Hematopoietic multipotent progenitor cell (in vitro differentiated cells): ENCODE results near the gene PVRIG. TPM values are rescaled to one million over a fixed set of nuclear protein-coding genes. Genes with fewer than 3 reads are reported as not detected.
"Not testable (repeated sequence)": the region's sequence is repeated elsewhere in the genome, so short reads cannot be mapped to it uniquely, and the experiment has no call there.

Source experiments
- DNase-seq, 3 donors: peaks; one replicate each; pipeline ENCODE4 v3.0.0-alpha.2; 2011 to 2015; ENCODE audit warnings: low read depth in 2 of 3, low spot score in 2 of 3
- total RNA-seq: library from RNA; depleted of rRNA; stranded (reverse); fragments of >200 nt; gene quantifications from one replicate; pipeline ENCODE4 v1.2.3, GENCODE V29; 2012

Gene PVRIG
- total RNA-seq, 1 donor: 0.54 TPM

DNA sequence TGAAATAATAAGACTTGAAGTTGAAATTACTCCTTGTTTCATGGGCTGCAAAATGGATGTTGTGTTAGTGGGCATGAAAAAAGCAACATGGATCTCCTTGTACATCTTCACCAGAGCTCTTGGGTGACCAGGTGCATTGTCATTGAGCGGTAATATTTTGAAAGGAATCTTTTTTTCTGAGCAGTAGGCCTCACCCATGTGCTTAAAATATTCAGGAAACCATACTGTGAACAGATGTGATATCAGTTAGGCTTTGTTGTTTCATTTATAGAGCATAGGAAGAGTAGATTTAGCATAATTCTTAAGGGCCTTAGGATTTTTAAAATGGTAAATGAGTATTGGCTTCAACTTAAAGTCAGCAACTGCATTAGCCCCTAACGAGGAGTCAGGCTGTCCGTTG is 26.8 kb upstream of the PVRIG start:
- DNase-seq: no peak

GRCh38 chr7:100195222-100195621 is 24.5 kb upstream of the PVRIG start:
- DNase-seq: no peak

DNA sequence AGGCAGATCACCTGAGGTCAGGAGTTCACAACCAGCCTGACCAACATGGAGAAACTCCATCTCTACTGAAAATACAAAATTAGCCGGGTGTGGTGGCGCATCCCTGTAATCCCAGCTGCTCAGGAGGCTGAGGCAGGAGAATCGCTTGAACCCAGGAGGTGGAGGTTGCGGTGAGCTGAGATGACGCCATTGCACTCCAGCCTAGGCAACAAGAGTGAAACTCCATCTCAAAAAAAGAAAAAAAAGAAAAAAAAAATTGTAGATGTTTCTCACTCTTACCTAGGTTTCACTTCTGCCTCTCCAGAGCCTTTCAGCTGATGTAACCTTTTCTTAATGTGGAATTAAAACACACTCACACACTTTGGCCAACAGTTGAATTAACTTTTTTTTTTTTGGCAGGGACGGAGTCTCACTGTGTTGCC is 23.8 kb upstream of the PVRIG start:
- DNase-seq: not testable (repeated sequence)

DNA sequence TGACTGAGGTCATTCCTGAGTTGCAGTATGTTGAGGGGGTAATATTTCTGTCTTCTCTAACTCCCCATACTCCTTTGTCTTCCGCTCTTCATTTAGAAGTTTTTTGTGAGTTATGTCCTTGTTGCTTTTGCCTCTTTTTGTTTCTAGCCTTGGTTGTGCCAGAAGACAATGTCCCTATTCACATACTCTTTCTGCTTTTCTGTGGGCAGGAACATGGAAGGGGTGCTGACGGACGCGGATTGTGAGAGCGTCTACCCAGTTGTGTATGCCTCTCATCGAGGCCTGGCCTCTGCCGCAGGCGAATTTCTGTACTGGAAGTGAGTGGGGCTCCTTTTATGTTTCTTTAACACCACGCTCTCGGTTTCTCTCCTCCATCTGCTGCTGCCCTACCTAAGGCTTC is 21.5 kb upstream of the PVRIG start:
- DNase-seq: no peak

- DNase-seq: no peak
Measured at GRCh38 chr7:100200693-100201092, 19.1 kb upstream of the PVRIG start.

DNA sequence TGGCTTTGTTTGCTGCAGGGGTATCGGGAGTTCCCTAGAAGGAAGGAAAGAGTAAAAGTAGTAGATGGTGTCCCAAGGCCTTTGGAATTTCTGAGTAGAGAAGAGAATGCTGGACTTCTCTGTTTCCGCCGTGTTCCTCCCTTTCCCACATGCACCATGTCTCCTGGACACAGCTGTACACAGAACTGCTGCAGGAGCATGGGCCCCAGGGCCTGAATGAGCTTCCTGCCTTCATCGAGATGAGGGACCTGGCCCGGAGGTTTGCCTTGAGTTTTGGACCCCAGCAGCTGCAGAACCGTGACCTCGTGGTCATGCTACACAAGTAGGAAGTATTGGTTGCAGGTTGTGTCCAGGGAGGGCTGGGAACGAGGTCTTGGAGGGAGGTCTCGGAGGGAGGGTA is 15.3 kb upstream of the PVRIG start:
- no peak for DNase-seq

GRCh38 chr7:100208911-100209408 is 10.8 kb upstream of the PVRIG start:
- DNase-seq: no peak

DNA sequence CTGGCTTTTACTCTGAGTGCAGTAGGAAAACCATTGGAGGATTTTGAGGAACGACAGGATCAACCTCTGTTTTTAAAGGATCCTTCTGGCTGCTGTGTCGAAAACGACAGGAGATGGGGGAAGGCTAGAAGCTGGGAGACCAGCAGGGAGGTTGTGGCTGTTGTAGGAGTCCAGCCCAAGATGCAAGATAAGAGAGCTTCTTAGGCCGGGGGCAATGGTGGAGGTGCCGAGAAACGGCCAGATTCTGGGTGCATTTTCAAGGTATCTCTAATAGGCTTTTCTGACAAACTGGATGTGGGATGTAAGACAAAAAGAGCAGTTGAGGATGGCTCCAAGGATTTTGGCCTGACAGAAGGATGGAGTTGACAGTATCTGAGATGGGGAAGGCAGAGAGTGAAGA is 10.3 kb upstream of the PVRIG start:
- no peak for DNase-seq

GRCh38 chr7:100210805-100211204 is 8.9 kb upstream of the PVRIG start:
- no peak for DNase-seq

DNA sequence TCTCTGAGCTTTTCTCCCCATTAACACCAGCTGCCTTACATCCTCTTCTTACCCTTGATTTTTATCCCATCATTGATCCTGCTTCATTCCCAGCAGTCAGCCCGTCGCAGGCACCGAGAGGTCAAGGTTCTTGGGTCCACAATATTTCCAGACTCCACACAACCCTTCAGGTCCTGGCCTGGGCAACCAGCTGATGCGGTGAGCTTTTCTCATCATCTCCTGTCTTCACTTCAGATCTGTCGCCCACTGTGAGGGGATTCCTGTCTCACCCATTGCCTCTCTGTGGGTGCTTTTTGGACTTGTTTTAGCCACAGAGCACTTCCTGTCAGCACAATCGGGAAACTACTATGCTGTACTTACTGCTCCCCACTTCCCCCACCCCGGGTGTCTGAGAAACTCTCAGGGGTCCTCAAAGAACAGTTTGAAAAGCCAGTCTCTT is 8.4 kb upstream of the PVRIG start:
- DNase-seq: no peak

- DNase-seq: no peak
Measured at GRCh38 chr7:100212631-100213286, 7.0 kb upstream of the PVRIG start.

DNA sequence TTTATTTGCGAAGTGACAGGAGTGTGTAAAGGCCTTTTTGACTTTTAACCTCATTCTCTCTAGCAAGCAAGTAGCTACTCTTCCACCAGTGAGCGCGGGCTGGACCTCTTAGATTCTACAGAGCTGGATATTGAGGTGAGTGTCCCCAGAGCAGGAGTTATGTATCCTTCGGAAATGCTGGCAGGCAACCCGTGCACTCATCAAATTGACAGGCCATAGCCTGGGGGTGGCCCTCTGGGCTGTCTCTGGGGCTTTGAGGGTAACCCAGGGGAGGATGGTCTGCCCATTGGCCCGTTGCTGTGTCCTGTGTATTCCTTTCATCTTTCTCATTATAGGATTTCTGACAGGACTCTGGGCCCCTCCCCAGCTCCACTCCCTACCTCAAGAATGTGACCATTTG is 6.1 kb upstream of the PVRIG start:
- DNase-seq: no peak

DNA sequence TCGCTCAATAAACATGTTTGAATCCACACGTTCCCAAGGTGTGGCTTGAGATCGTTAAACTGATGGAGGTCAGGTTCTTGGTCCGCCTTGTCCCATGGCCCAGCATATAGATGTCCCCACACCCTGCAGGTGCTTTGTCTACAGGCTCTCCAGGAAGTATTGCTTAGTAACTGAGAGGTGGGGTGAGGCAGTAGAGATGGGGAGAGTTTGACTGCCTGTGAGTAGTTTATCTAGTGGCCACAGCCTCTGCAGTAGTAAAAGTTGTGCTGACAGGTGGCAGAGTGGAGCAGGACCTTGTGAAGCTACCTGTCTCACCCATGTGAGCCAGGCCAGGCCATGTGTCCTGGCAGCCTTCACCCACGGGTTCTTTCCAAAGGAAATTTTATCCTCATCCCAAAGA is 5.4 kb upstream of the PVRIG start:
- not testable (repeated sequence) for DNase-seq

DNA sequence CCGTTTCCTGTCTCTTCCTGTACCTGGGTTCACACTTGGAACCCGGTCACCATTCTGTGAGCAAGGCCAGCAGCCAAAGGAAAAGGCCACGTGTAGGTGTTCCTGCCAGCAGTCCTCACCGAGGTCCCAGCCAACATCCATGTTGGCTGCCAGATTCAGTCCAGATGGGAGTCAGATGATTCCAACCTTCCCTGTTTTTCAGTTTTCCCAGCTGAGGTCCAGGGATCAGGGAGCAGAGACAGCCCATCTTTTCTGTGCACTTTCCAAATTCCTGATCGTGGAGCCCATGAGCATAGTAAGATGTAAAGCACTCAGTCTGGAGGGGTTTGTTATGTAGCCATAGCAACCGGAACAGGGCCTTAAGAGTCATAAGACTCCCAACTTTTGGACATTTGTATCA is 3.9 kb upstream of the PVRIG start:
- DNase-seq: no peak

DNA sequence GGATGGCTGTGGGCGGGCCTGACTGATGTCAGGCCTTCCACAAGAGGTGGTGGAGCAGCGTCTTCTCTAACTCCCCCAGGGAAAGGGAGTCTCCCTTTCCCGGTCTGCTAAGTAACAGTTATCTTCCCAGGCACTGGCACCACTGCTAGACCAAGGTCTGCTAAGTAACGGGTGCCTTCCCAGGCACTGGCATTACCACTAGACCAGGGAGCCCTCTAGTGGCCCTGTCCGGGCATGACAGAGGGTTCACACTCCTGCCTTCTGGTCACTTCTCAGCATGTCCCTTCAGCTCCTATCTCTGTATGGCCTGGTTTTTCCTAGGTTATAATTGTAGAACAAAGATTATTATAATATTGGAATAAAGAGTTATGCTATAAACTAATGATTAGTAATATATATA is 1.8 kb upstream of the PVRIG start:
- DNase-seq: peak in 2 of 3 donors; percentile 17 to 53

DNA sequence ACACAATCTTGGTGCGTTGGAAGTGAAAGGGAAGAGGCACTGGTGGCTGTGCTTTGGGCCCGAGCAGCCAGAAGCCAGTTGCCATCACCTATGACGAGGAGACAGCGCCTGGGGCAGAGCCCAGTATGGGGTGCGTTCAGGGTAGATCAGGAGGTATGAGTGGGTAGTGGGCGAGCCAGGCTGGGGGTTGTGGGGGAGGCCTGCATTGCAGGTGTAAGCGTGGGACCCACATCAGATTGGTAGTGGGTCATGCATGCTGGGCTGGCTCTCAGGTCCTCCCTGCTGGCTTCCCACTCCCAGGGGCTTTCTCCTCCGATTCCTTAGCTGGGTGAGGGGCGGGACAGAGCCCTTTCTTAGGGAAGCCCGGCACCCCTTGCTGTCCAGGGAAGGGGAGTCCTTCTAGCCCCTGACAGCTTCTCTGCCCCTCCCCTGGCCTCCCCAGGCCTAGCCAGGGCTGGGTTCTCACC is 445 bp upstream of the PVRIG start:
- no peak for DNase-seq

DNA sequence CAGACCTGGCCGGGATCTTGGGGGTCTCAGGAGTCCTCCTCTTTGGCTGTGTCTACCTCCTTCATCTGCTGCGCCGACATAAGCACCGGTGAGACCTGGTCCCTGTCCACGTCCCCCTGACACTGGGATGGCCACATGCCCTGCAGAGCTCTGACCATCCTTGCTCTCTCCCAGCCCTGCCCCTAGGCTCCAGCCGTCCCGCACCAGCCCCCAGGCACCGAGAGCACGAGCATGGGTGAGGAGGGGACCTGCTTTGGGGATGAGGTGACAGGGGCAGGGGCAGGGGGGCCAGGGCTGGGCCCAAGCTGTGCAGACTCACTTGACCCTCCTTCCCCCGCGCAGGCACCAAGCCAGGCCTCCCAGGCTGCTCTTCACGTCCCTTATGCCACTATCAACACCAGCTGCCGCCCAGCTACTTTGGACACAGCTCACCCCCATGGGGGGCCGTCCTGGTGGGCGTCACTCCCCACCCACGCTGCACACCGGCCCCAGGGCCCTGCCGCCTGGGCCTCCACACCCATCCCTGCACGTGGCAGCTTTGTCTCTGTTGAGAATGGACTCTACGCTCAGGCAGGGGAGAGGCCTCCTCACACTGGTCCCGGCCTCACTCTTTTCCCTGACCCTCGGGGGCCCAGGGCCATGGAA is 959 bp downstream of the PVRIG start:
- DNase-seq: no peak

DNA sequence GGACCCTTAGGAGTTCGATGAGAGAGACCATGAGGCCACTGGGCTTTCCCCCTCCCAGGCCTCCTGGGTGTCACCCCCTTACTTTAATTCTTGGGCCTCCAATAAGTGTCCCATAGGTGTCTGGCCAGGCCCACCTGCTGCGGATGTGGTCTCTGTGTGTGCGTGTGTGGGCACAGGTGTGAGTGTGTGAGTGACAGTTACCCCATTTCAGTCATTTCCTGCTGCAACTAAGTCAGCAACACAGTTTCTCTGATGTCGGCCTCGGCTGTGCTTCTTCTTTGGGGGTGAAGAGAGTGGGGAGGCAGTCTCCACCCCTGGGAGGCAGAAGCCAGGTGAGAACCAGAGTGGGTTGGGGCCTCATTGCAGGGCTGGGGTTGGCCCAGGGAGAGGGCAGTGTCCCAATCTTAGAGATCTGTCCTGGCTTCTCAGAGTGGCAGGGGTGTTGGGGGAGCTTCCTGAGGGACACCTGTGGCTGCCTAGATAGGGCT is 1.5 kb downstream of the PVRIG start:
- peak in 1 of 3 donors; percentile 57 for DNase-seq

DNA sequence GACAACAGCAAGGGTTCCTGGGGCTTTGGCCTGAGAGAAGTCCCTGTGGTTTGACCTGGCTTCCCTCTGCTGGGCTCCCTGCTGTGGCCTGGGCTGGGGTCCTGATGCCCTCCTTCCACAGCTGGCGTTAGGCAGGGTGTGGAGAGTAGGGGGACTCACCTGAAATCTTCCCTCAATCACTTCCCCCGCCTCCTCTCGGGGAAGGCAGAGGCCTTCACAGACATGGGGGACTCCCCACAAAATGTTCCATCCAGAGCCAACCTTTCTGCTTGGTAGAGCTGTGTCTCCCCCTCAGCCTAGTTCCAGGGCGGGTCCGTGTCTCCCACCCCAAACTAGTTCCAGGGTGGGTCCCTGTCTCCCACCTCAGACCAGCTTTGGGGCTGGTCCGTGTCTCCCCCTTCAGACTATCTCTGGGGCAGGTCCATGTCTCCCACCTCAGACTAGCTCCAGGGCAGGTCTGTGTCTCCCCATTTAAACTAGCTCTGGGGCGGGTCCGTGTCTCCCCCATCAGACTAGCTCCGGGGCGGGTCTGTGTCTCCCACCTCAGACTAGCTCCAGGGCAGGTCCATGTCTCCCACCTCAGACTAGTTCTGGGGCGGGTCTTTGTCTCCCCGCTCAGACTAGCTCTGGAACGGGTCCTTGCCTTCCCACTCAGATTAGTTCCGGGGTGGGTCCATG is 2.2 kb downstream of the PVRIG start:
- DNase-seq: no peak

- DNase-seq: no peak
Measured at GRCh38 chr7:100222445-100223132, 2.8 kb downstream of the PVRIG start.

- DNase-seq: not testable (repeated sequence)
Measured at GRCh38 chr7:100223376-100223927, 3.7 kb downstream of the PVRIG start.
